Measurements from ENCODE around the gene SH2D5.

SH2D5 gene

DNA sequence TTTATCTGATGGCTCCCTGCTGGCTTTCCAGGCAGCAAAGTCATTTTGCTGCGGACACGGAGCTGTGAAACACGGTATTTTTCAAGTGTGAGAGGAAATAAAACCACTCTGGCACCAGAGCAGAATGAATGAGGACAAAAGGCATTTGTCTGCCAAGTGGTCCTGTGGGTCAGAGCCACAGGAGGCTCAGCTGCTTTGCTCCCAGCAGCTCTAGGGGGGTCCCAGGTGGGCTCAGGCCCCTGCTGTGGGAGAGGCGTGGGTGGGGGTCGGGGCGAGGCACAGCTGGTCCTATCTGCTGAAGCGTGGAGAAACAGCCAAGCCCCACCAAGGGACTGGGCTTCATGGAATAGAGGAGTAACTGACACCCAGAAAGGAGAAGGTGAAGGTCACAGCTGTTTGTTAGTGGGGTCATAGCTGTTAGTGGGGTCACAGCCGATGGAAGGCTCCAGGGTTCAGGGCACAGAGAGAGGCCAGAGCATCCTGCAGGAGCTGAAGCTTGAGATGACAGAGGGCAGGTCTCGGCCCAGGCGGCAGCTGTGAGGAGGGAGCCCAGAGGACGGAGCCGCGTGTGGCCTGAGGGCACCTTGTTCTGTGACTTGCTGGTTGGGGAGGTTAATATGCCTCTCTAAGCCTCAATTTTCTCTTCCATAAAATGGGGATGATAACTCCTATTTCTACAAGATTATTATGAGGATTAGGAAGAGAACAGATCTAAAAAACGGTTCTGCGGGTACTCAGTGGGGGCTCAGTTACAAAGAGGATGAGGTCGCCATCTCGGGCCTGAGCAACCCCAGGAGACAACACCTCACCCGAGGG is 21.8 kb downstream of the SH2D5 start:
- TF ChIP-seq EGR1 (IDR thresholded peaks at IDR 0.05), result peak; percentile 65
- TF ChIP-seq RAD21 (IDR thresholded peaks at IDR 0.05; ENCODE audit: low read depth), result no peak
- TF ChIP-seq CEBPB (IDR thresholded peaks at IDR 0.05), result no peak
- TF ChIP-seq, protein P1, sequence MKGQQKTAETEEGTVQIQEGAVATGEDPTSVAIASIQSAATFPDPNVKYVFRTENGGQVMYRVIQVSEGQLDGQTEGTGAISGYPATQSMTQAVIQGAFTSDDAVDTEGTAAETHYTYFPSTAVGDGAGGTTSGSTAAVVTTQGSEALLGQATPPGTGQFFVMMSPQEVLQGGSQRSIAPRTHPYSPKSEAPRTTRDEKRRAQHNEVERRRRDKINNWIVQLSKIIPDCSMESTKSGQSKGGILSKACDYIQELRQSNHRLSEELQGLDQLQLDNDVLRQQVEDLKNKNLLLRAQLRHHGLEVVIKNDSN (IDR thresholded peaks at IDR 0.05), result no peak
- TF ChIP-seq ZBTB7A (IDR thresholded peaks at IDR 0.05; ENCODE audit: low read depth), result peak; percentile 98
- TF ChIP-seq, protein P2, sequence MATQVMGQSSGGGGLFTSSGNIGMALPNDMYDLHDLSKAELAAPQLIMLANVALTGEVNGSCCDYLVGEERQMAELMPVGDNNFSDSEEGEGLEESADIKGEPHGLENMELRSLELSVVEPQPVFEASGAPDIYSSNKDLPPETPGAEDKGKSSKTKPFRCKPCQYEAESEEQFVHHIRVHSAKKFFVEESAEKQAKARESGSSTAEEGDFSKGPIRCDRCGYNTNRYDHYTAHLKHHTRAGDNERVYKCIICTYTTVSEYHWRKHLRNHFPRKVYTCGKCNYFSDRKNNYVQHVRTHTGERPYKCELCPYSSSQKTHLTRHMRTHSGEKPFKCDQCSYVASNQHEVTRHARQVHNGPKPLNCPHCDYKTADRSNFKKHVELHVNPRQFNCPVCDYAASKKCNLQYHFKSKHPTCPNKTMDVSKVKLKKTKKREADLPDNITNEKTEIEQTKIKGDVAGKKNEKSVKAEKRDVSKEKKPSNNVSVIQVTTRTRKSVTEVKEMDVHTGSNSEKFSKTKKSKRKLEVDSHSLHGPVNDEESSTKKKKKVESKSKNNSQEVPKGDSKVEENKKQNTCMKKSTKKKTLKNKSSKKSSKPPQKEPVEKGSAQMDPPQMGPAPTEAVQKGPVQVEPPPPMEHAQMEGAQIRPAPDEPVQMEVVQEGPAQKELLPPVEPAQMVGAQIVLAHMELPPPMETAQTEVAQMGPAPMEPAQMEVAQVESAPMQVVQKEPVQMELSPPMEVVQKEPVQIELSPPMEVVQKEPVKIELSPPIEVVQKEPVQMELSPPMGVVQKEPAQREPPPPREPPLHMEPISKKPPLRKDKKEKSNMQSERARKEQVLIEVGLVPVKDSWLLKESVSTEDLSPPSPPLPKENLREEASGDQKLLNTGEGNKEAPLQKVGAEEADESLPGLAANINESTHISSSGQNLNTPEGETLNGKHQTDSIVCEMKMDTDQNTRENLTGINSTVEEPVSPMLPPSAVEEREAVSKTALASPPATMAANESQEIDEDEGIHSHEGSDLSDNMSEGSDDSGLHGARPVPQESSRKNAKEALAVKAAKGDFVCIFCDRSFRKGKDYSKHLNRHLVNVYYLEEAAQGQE (IDR thresholded peaks at IDR 0.05; ENCODE audit: low read depth), result no peak
- no peak for TF ChIP-seq TAF1 (IDR thresholded peaks at IDR 0.05; ENCODE audit: low read depth)
- TF ChIP-seq NFIC (IDR thresholded peaks at IDR 0.05), result peak; percentile 80; the same call in 1 of the 2 replicates
- TF ChIP-seq EP300 (IDR thresholded peaks at IDR 0.05; ENCODE audit: borderline replicate concordance), result peak; percentile 65; the same call in 1 of the 2 replicates
- TF ChIP-seq, protein P3, sequence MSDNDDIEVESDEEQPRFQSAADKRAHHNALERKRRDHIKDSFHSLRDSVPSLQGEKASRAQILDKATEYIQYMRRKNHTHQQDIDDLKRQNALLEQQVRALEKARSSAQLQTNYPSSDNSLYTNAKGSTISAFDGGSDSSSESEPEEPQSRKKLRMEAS (IDR thresholded peaks at IDR 0.05), result no peak
- TF ChIP-seq FOXM1 (IDR thresholded peaks at IDR 0.05; ENCODE audit: borderline replicate concordance, low read depth), result no peak; the same call in 1 of the 2 replicates
- no peak for TF ChIP-seq YY1 (IDR thresholded peaks at IDR 0.05; ENCODE audit: low read depth)
- TF ChIP-seq TCF12 (IDR thresholded peaks at IDR 0.05; ENCODE audit: low read depth), result peak; percentile 90
- peak; percentile 30; the same call in 1 of the 2 replicates for TF ChIP-seq TEAD4 (IDR thresholded peaks at IDR 0.05)
- no peak for TF ChIP-seq CREB1 (IDR thresholded peaks at IDR 0.05; ENCODE audit: low read depth)

DNA sequence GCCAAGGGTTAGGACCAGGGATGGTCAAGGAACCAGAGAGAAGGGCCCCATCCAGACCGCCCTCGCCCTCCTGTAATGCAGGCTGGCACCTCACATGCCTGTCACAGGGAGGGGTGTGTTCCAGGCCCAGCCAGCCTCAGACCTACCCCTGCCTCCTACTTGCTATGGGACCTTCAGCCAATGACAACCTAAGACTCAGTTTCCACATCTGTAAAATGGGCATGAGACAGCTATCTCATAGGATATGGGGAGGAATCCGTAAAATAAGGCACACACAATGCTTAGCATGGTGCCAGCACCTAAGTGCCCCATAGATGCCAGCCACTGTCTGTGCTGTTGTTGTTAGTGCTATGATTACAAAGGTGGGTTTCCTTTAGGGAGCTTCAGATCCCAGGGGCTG is 22.6 kb downstream of the SH2D5 start:
- TF ChIP-seq NFIC (IDR thresholded peaks at IDR 0.05) (no peak), EP300 (IDR thresholded peaks at IDR 0.05; ENCODE audit: borderline replicate concordance) (no peak), EGR1 (IDR thresholded peaks at IDR 0.05) (no peak), TEAD4 (IDR thresholded peaks at IDR 0.05) (no peak), FOXM1 (IDR thresholded peaks at IDR 0.05; ENCODE audit: borderline replicate concordance, low read depth) (no peak), ZBTB7A (IDR thresholded peaks at IDR 0.05; ENCODE audit: low read depth) (no peak), RAD21 (IDR thresholded peaks at IDR 0.05; ENCODE audit: low read depth) (no peak), CREB1 (IDR thresholded peaks at IDR 0.05; ENCODE audit: low read depth) (no peak), TAF1 (IDR thresholded peaks at IDR 0.05; ENCODE audit: low read depth) (no peak), YY1 (IDR thresholded peaks at IDR 0.05; ENCODE audit: low read depth) (no peak), CEBPB (IDR thresholded peaks at IDR 0.05) (no peak), TCF12 (IDR thresholded peaks at IDR 0.05; ENCODE audit: low read depth) (no peak)
- TF ChIP-seq, protein P3 (IDR thresholded peaks at IDR 0.05), result no peak
- TF ChIP-seq, protein P1 (IDR thresholded peaks at IDR 0.05), result no peak
- TF ChIP-seq, protein P2 (IDR thresholded peaks at IDR 0.05; ENCODE audit: low read depth), result no peak

DNA sequence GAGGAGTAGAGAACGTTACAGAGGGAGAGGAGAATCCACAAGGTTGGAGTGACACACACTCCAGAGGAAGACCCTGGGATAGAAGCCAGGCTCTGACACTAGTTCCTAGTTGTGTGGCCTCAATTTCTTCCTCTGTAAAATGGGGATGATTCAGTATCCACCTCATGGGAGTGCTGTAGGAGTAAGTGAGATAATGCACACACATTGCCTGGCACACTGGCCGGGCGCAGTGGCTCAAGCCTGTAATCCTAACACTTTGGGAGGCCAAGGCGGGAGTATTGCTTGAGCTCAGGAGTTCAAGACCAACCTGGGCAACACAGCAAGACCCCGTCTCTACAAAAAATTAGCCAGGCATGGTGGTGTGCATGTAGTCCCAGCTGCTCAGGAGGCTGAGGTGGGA is 23.6 kb downstream of the SH2D5 start:
- TF ChIP-seq ZBTB7A (IDR thresholded peaks at IDR 0.05; ENCODE audit: low read depth) (no peak), EP300 (IDR thresholded peaks at IDR 0.05; ENCODE audit: borderline replicate concordance) (no peak), FOXM1 (IDR thresholded peaks at IDR 0.05; ENCODE audit: borderline replicate concordance, low read depth) (no peak), CREB1 (IDR thresholded peaks at IDR 0.05; ENCODE audit: low read depth) (no peak), NFIC (IDR thresholded peaks at IDR 0.05) (no peak)
- TF ChIP-seq, protein P2 (IDR thresholded peaks at IDR 0.05; ENCODE audit: low read depth), result no peak
- TF ChIP-seq, protein P1 (IDR thresholded peaks at IDR 0.05), result no peak

Data from Ishikawa (cell line).